A375 (cell line): Measurements from ENCODE around the gene ANXA2R. TPM values are rescaled to one million over a fixed set of nuclear protein-coding genes. Genes with fewer than 3 reads are reported as not detected.

ENCODE experiments used
- total RNA-seq: library from RNA; depleted of rRNA; stranded (reverse); fragments of >200 nt; shearing (Covaris generic); gene quantifications from 2 replicates; pipeline ENCODE4 v1.2.3, GENCODE V29; 2014; rRNA removed

Gene ANXA2R
- total RNA-seq: 2.8 and 3.7 TPM in 2 replicates

GRCh38 chr5:43040287-43041098 lies at the start of gene ANXA2R:
ANXA2R (minus strand) TSS chr5:43040319; CDS start chr5:43040046, 273 bp downstream.

Other genes starting within 250 kb of the ANXA2R start
- 0.49 TPM in 1 of 2 replicates, not detected in the other for gene SELENOP, start 228.4 kb downstream of the ANXA2R start, total RNA-seq
- gene ZNF131, start 80.6 kb upstream of the ANXA2R start, total RNA-seq: 37.3 and 38.2 TPM in 2 replicates
- 0.45 and 0.91 TPM in 2 replicates for gene NIM1K, start 151.9 kb upstream of the ANXA2R start, total RNA-seq